ENCODE results near the gene ELAVL2.

The ELAVL2 gene

DNA sequence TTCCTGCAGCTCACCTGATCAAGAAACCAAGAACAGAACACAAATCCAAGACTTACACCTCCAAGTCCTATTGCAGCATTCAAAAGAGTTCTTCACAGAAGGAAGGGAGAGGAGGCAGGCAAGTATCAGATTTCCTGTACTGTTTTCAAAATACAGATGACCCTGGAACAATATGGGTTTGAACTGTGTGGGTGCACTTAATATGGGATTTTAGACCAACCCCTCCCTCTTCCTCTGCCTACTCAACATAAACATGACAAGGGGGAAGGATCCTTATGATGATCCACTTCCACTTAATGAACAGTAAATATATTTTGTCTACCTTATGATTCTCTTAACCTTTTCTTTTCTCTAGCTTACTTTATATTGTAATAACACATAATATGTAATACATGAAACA lies 104.6 kb downstream of the ELAVL2 start:
- no peak overlapping the region for H4K91ac ChIP-seq (ENCODE audit: low read depth, low read length, poor library complexity)
- H3K4me1 ChIP-seq (ENCODE audit: control insufficient read depth in 2 of 2, insufficient read depth in 1 of 2, low read depth in 1 of 2, low read length in 2 of 2), result peaks cover 2 to 3% of the 10 kb centered on the region in 2 donors
- no peak overlapping the region for H4K8ac ChIP-seq (ENCODE audit: low read depth, low read length)
- H3K14ac ChIP-seq (ENCODE audit: low read length), result no peak overlapping the region
- H3K18ac ChIP-seq (ENCODE audit: low read length), result no peak overlapping the region
- H3K4ac ChIP-seq (ENCODE audit: low read length), result no peak overlapping the region
- H2BK120ac ChIP-seq (ENCODE audit: low read depth, low read length), result no peak overlapping the region
- H3K36me3 ChIP-seq (replicated peaks in 1 of 2; ENCODE audit: control insufficient read depth in 2 of 2, insufficient read depth in 2 of 2, low read length in 2 of 2), result no peaks in the 10 kb centered on the region
- H3K23ac ChIP-seq (ENCODE audit: low read depth, low read length, poor library complexity), result no peak overlapping the region
- no peak overlapping the region for H3K4me2 ChIP-seq (ENCODE audit: insufficient read depth, low read length, poor library complexity, severe bottlenecking)
- no peak overlapping the region for H2BK5ac ChIP-seq (ENCODE audit: low read length)
- no peak overlapping the region for H3K27ac ChIP-seq (replicated peaks; ENCODE audit: low read length)
- no peak overlapping the region for H3K9ac ChIP-seq (ENCODE audit: low read depth, low read length, poor library complexity)
- H3K79me1 ChIP-seq (ENCODE audit: low read depth, low read length), result no peaks in the 10 kb centered on the region
- H2BK15ac ChIP-seq (ENCODE audit: low read length), result no peak overlapping the region
- H3K4me3 ChIP-seq (ENCODE audit: low read length in 2 of 2), result no peak overlapping the region
- no peak overlapping the region for H2BK12ac ChIP-seq (ENCODE audit: low read length)
- DNase-seq (ENCODE audit: low spot score), result no peak
- H2AK5ac ChIP-seq (ENCODE audit: low read depth, low read length), result no peak overlapping the region
- no peaks in the 10 kb centered on the region for H3K9me3 ChIP-seq (replicated peaks in 1 of 2; ENCODE audit: control insufficient read depth in 2 of 2, insufficient read depth in 1 of 2, low read depth in 1 of 2, low read length in 2 of 2)
- no peaks in the 10 kb centered on the region for H3K27me3 ChIP-seq (ENCODE audit: control insufficient read depth in 3 of 3, insufficient read depth in 3 of 3, low read depth in 1 of 3, low read length in 3 of 3)
- H2AFZ ChIP-seq (ENCODE audit: low read length), result no peak overlapping the region

GRCh38 chr9:23717505-23717904 lies 108.5 kb downstream of the ELAVL2 start:
- H3K18ac ChIP-seq (ENCODE audit: low read length), result no peak overlapping the region
- H3K79me1 ChIP-seq (ENCODE audit: low read depth, low read length), result no peaks in the 10 kb centered on the region
- no peak overlapping the region for H2AFZ ChIP-seq (ENCODE audit: low read length)
- H3K9me3 ChIP-seq (replicated peaks in 1 of 2; ENCODE audit: control insufficient read depth in 2 of 2, insufficient read depth in 1 of 2, low read depth in 1 of 2, low read length in 2 of 2), result no peaks in the 10 kb centered on the region
- H2AK5ac ChIP-seq (ENCODE audit: low read depth, low read length), result no peak overlapping the region
- H2BK120ac ChIP-seq (ENCODE audit: low read depth, low read length), result no peak overlapping the region
- no peaks in the 10 kb centered on the region for H3K36me3 ChIP-seq (replicated peaks in 1 of 2; ENCODE audit: control insufficient read depth in 2 of 2, insufficient read depth in 2 of 2, low read length in 2 of 2)
- H3K27me3 ChIP-seq (ENCODE audit: control insufficient read depth in 3 of 3, insufficient read depth in 3 of 3, low read depth in 1 of 3, low read length in 3 of 3), result no peaks in the 10 kb centered on the region
- no peak overlapping the region for H2BK5ac ChIP-seq (ENCODE audit: low read length)
- H4K8ac ChIP-seq (ENCODE audit: low read depth, low read length), result no peak overlapping the region
- no peak overlapping the region for H2BK15ac ChIP-seq (ENCODE audit: low read length)
- WGBS, 2 donors (ENCODE audit: extremely low coverage in 2 of 2, insufficient read length in 2 of 2, insufficient replicate concordance in 1 of 2), result no CpG with 5 or more reads among the region's 2 CpGs
- DNase-seq (ENCODE audit: low spot score), result no peak
- H3K27ac ChIP-seq (replicated peaks; ENCODE audit: low read length), result no peak overlapping the region
- H3K4ac ChIP-seq (ENCODE audit: low read length), result no peak overlapping the region
- no peak overlapping the region for H4K91ac ChIP-seq (ENCODE audit: low read depth, low read length, poor library complexity)
- H2BK12ac ChIP-seq (ENCODE audit: low read length), result no peak overlapping the region
- peaks cover 2 to 3% of the 10 kb centered on the region in 2 donors for H3K4me1 ChIP-seq (ENCODE audit: control insufficient read depth in 2 of 2, insufficient read depth in 1 of 2, low read depth in 1 of 2, low read length in 2 of 2)
- no peak overlapping the region for H3K4me2 ChIP-seq (ENCODE audit: insufficient read depth, low read length, poor library complexity, severe bottlenecking)
- H3K4me3 ChIP-seq (ENCODE audit: low read length in 2 of 2), result no peak overlapping the region
- no peak overlapping the region for H3K9ac ChIP-seq (ENCODE audit: low read depth, low read length, poor library complexity)
- no peak overlapping the region for H3K14ac ChIP-seq (ENCODE audit: low read length)
- H3K23ac ChIP-seq (ENCODE audit: low read depth, low read length, poor library complexity), result no peak overlapping the region

DNA sequence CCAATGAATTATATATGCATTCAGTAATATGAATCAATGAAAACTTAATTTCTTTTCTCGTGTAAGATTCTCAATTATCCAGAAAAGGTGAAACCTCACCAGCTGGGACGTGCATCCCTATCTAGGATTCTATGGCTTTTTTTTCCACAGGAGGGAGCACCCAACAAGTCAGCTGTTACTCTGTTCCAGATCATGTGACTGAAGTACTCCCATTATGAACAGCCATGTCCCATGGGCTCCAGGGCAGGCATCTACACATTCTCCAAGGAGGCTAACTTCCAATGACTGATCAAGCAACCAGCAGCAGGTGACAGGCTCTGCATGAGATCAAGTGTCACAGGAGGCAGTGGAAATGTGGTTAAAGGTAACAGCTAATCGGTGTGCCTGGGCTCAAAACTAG lies 118.8 kb downstream of the ELAVL2 start:
- Histone ChIP-seq H2BK120ac (ENCODE audit: low read depth, low read length) (no peak overlapping the region), H2AFZ (ENCODE audit: low read length) (no peak overlapping the region), H4K8ac (ENCODE audit: low read depth, low read length) (no peak overlapping the region), H3K27me3 (ENCODE audit: control insufficient read depth in 3 of 3, insufficient read depth in 3 of 3, low read depth in 1 of 3, low read length in 3 of 3) (no peaks in the 10 kb centered on the region), H3K4me3 (ENCODE audit: low read length in 2 of 2) (no peak overlapping the region), H3K9ac (ENCODE audit: low read depth, low read length, poor library complexity) (no peak overlapping the region), H3K23ac (ENCODE audit: low read depth, low read length, poor library complexity) (no peak overlapping the region), H3K9me3 (replicated peaks in 1 of 2; ENCODE audit: control insufficient read depth in 2 of 2, insufficient read depth in 1 of 2, low read depth in 1 of 2, low read length in 2 of 2) (no peaks in the 10 kb centered on the region), H3K18ac (ENCODE audit: low read length) (no peak overlapping the region), H3K4me2 (ENCODE audit: insufficient read depth, low read length, poor library complexity, severe bottlenecking) (no peak overlapping the region), H2BK15ac (ENCODE audit: low read length) (no peak overlapping the region), H3K4me1 (ENCODE audit: control insufficient read depth in 2 of 2, insufficient read depth in 1 of 2, low read depth in 1 of 2, low read length in 2 of 2) (no peaks in the 10 kb centered on the region), H2BK12ac (ENCODE audit: low read length) (no peak overlapping the region), H3K27ac (replicated peaks; ENCODE audit: low read length) (no peak overlapping the region), H4K91ac (ENCODE audit: low read depth, low read length, poor library complexity) (no peak overlapping the region), H3K36me3 (replicated peaks in 1 of 2; ENCODE audit: control insufficient read depth in 2 of 2, insufficient read depth in 2 of 2, low read length in 2 of 2) (peaks cover 0 to 16% of the 10 kb centered on the region in 2 donors), H3K79me1 (ENCODE audit: low read depth, low read length) (no peaks in the 10 kb centered on the region), H3K14ac (ENCODE audit: low read length) (no peak overlapping the region), H2BK5ac (ENCODE audit: low read length) (no peak overlapping the region), H2AK5ac (ENCODE audit: low read depth, low read length) (no peak overlapping the region), H3K4ac (ENCODE audit: low read length) (no peak overlapping the region)
- WGBS, 2 donors (ENCODE audit: extremely low coverage in 2 of 2, insufficient read length in 2 of 2, insufficient replicate concordance in 1 of 2), result no CpG with 5 or more reads among the region's 3 CpGs
- no peak for DNase-seq (ENCODE audit: low spot score)

DNA sequence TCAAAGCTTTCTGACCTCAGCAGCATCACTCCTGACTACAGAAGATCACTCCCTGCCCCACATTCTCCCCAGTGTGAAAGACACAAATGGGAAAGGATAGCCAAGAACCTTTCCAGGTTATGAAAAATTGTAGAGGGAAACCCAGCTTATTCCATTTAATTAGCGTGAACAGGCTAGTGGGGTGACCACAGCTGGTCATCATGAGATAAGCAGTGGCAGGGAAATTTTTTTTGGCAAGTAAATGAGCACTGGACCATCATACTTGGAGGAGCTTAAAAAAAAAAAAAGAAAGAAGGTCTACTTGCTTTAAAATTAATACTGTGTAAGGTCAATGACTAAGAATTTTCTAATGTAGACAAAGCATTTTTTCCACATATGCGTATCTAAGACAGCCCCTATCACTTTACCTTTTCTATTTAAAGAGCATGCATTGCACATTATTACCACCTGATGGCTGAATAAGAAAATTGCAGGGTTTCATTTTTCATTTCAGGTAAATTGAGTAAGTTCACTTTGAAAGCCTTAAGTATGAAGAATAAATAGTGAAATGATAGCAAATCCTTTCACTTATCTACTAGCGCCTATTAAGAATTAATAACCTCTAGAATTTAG lies 123.6 kb downstream of the ELAVL2 start:
- no peak overlapping the region for H3K23ac ChIP-seq (ENCODE audit: low read depth, low read length, poor library complexity)
- peaks cover 0 to 20% of the 10 kb centered on the region in 2 donors for H3K36me3 ChIP-seq (replicated peaks in 1 of 2; ENCODE audit: control insufficient read depth in 2 of 2, insufficient read depth in 2 of 2, low read length in 2 of 2)
- H2BK12ac ChIP-seq (ENCODE audit: low read length), result no peak overlapping the region
- no peak overlapping the region for H3K4ac ChIP-seq (ENCODE audit: low read length)
- DNase-seq (ENCODE audit: low spot score), result no peak
- no peaks in the 10 kb centered on the region for H3K4me1 ChIP-seq (ENCODE audit: control insufficient read depth in 2 of 2, insufficient read depth in 1 of 2, low read depth in 1 of 2, low read length in 2 of 2)
- H3K27ac ChIP-seq (replicated peaks; ENCODE audit: low read length), result no peak overlapping the region
- no peak overlapping the region for H2BK5ac ChIP-seq (ENCODE audit: low read length)
- H3K9ac ChIP-seq (ENCODE audit: low read depth, low read length, poor library complexity), result no peak overlapping the region
- H3K4me2 ChIP-seq (ENCODE audit: insufficient read depth, low read length, poor library complexity, severe bottlenecking), result no peak overlapping the region
- H3K79me1 ChIP-seq (ENCODE audit: low read depth, low read length), result no peaks in the 10 kb centered on the region
- no peak overlapping the region for H2AK5ac ChIP-seq (ENCODE audit: low read depth, low read length)
- WGBS, 2 donors (ENCODE audit: extremely low coverage in 2 of 2, insufficient read length in 2 of 2, insufficient replicate concordance in 1 of 2), result no CpG with 5 or more reads among the region's 3 CpGs
- H4K91ac ChIP-seq (ENCODE audit: low read depth, low read length, poor library complexity), result no peak overlapping the region
- H3K14ac ChIP-seq (ENCODE audit: low read length), result no peak overlapping the region
- no peak overlapping the region for H3K4me3 ChIP-seq (ENCODE audit: low read length in 2 of 2)
- no peak overlapping the region for H2BK15ac ChIP-seq (ENCODE audit: low read length)
- H2BK120ac ChIP-seq (ENCODE audit: low read depth, low read length), result no peak overlapping the region
- no peaks in the 10 kb centered on the region for H3K27me3 ChIP-seq (ENCODE audit: control insufficient read depth in 3 of 3, insufficient read depth in 3 of 3, low read depth in 1 of 3, low read length in 3 of 3)
- H2AFZ ChIP-seq (ENCODE audit: low read length), result no peak overlapping the region
- H3K9me3 ChIP-seq (replicated peaks in 1 of 2; ENCODE audit: control insufficient read depth in 2 of 2, insufficient read depth in 1 of 2, low read depth in 1 of 2, low read length in 2 of 2), result no peaks in the 10 kb centered on the region
- no peak overlapping the region for H4K8ac ChIP-seq (ENCODE audit: low read depth, low read length)
- H3K18ac ChIP-seq (ENCODE audit: low read length), result no peak overlapping the region
